Stimulated activated CD8-positive, alpha-beta memory T cell treated with anti-CD3 and anti-CD28 coated beads, Interleukin-15, amount 100 ng/mL, for 1 hour (primary cell): ENCODE measurements around the gene MYO9B.
"Not testable (repeated sequence)": the region's sequence is repeated elsewhere in the genome, so short reads cannot be mapped to it uniquely, and the experiment has no call there.

ENCODE experiments used
- DNase-seq: peaks from one replicate; pipeline ENCODE4 v3.0.0-alpha.2; 2020; ENCODE audit warnings: low read depth

MYO9B gene

DNA sequence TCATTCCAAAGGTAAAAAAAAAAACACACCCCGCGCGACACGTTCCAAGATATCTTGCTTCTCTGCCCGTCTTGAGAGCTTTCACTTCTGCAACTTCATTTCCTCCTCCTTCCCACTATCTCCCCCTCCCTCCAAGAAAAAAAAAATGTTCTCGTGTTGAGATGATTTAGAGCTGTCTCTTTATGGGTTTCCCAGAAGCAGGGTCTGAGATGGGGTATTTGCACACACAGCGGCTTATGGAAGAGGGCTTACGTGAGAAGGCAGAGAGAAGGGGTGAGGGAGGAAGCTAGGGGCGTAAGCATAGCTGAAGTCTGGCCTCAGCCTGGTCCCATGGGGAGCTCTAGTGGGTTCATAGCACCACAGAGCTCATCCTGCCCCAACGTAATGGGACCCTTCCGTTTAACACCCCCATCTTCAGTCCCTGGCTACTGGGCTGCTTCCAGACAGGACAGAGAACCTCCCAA is 108.3 kb downstream of the MYO9B start:
- no peak for DNase-seq

DNA sequence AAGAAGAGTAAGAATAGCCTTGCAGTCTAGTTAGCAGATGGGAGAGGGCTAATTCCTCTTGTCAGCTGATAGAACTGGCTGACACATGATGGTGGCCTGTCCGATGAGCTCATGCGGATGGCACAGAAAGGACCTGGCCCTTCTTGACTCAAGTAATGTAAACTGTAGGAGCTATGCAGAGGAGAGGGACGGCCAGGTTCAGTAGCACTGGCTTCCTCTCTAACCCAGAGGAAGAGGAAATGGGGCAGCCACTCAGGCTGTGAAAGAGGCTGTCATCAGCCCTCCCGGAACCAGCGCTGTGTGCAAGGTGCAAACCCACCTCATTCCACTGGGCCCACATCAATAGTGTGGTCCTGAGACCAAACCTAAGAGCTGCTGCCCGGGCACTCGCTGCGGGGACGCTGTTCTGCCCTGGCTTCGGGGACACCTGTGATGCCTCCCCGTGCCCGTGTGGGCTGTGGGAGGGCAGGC is 108.8 kb downstream of the MYO9B start:
- DNase-seq, result peak; percentile 17

DNA sequence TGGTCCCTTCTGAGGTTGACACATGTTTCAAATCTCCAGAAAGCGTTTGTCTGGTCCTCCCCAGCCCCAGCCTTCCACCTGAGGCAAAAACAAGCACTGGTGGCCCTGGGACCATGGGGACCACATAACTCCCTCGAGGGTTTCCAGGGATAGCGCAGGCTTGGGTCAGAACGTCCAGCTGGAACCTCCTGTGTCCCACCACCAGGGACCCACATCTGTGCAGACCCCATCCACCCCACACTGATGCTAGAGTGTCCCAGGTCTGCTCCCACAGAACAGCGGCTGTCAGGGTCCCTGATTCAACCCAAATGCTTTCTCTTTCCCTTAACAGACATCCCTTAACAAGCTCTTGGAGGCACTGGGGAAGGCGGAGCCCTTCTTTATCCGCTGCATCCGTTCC is 110.0 kb downstream of the MYO9B start:
- no peak for DNase-seq

DNA sequence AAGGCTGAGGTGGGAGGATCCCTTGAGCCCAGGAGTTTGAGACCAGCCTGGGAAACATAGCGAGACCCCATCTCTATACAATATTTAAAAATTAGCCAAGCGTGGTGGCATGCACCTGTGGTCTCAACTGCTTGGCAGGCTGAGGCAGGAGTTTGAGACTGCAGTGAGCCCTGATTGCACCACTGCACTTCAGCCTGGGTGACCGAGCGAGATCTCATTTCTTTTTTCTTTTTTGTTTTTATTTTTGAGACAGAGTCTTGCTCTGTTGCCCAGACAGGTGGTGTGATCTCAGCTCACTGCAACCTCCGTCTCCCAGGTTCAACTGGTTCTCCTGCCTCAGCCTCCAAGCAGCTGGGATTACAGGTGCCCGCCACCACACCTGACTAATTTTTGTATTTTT is 116.2 kb downstream of the MYO9B start:
- DNase-seq, result not testable (repeated sequence)

DNA sequence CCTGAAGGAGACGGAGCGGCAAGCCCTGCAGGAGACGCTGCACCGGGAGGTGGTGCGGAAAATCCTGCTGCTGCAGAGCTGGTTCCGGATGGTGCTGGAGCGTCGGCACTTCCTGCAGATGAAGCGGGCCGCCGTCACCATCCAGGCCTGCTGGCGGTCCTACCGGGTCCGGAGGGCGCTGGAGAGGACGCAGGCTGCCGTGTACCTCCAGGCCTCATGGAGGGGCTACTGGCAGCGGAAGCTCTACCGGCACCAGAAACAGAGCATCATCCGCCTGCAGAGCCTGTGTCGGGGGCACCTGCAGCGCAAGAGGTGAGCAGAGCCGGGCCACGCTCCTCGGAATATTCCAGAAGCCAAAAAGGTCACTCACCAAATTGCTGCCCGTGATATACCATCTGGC is 117.2 kb downstream of the MYO9B start:
- no peak for DNase-seq

DNA sequence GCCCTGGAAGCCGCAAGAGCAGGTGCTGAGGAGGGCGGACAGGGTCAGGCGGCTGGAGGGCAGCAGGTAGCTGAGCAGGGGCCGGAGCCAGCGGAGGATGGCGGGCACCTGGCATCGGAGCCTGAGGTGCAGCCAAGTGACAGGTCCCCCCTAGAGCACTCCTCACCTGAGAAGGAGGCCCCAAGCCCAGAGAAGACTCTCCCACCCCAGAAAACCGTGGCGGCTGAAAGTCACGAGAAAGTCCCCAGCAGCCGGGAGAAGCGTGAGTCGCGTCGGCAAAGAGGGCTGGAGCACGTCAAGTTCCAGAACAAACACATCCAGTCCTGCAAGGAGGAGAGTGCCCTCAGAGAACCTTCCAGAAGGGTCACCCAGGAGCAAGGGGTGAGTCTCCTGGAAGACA is 119.0 kb downstream of the MYO9B start:
- no peak for DNase-seq

- DNase-seq, result no peak
Observed at GRCh38 chr19:17195106-17195505, 119.5 kb downstream of the MYO9B start.

DNA sequence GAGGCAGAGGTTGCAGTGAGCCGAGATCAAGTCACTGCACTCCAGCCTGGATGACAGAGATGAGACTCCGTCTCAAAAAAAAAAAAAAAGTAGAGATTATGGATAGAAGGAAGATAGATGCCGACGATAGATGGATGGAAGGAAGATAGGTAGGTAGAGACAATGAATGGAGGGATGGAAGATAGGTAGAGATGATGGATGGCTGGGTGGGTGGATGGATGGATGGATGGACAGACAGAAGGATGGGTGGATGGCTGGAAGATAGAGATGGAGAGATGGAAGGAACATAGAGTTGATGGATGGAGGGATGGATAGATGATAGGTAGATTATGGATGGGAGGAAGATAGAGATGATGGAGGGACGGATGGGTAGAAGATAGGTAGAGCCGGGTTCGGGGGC is 121.0 kb downstream of the MYO9B start:
- no peak for DNase-seq

GRCh38 chr19:17197666-17198065 is 122.1 kb downstream of the MYO9B start:
- DNase-seq, result no peak

DNA sequence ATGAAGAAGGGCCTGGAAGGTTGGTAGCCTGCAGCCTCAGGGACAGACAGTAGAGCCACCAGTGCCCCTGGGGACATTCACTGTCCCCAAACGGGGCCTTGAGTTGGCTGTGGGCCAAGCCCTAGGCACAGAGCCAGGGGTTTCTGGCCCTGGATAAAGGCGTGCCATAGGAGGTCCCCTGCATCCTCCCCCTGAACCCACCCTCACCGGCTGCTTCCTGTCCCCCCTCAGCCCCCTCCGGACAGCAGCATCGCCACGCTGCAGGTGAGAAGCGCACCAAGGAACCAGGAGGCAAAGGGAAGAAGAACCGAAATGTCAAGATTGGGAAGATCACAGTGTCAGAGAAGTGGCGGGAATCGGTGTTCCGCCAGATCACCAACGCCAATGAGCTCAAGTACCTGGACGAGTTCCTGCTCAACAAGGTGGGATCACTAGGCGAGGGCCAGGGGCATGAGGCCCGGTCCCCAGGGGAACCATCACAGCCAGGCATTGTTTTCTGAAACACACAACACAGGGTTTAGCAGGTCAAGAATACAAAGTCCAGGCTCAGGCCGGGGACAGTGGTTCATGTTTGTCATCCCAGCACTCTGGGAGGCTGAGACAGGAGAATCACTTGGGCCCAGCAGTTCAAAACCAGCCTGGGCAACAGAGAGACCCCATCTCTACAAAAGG is 125.0 kb downstream of the MYO9B start:
- no peak for DNase-seq

DNA sequence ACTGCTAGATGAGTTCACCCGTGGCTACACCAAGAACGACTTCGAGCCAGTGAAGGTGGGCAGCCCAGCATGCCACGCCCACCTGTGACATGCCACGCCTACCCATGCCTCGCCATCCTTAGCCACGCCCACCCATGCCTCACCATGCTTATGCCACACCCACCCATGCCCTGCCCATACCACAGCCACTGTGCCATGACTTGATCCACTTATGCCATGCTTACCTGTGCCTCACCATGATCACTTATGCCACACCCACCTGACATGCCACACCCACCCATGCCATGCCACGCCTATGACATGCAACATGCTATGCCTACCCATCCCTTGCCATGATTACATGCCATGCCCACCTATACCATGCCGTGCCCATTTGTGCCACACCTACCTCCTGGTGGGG is 126.7 kb downstream of the MYO9B start:
- no peak for DNase-seq

GRCh38 chr19:17202713-17203112 is 127.1 kb downstream of the MYO9B start:
- DNase-seq, result no peak

DNA sequence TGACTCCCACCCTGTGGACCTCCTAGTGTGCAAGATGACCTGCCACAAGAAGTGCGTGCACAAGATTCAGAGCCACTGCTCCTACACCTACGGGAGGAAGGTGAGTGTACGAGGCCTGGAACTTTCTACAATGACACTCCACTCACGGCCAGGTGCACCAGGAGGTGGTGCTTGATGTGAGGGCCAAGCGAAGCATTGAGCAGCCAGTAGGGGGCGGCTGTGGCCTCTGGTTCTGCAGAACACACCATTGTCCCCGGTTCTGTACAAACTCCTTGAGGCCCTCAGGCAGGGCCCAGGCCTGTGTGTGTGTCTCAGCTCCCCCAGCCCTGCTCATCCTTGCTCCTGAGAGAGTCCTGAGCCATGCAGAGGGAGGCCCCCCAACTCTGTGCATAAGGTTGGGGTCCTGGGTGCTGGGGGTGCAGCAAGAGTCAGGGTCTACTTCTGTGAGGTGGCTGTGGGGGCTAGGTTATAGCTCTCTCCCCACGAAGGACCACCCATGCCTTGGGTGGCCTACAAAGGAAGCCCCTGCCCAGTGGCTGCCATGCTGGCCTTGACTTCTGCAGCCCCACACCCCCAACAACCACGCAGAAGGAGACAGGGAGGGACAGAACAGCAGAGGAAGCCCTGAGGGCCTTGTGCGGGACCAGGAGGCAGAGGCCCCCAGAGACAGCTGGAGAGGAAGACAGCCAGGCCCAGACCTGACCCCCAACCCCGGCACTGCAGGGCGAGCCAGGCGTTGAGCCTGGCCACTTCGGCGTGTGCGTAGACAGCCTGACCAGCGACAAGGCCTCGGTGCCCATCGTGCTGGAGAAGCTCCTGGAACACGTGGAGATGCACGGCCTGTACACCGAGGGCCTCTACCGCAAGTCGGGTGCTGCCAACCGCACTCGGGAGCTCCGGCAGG is 129.9 kb downstream of the MYO9B start:
- no peak for DNase-seq

DNA sequence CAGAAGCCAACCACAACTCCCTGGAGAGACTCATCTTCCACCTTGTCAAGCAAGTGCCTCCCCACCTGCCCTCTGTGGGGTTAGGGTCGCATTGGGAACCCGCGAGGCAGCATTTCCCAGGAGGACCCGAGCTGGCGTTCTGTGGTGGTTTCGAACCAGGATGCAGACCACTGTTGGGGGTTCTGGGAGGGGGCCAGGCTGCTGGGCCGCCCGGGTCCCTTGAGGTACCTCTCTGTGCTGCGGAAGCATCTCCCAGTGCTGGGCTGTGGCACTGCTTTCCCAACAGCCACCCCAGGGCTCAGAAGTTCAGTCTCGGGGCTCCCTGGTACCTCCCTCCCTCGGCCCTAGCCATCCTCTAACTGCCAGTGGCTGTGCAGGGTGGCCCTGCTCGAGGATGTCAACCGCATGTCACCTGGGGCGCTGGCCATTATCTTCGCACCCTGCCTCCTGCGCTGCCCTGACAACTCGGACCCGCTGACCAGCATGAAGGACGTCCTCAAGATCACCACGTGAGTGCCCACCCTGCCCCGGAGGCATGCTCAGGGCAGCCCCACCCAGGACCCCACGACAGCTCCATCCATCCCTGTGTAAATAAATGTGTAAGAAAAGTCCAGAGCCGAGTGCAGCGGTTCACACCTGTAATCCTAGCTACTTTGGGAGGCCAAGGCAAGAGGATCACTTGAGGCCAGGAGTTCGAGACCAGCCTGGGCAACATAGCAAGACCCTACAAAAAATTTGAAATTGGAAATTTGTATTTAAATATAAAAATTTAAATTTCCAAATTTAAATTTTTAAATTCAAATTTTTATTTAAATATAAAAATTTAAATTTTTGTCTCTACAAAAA is 131.4 kb downstream of the MYO9B start:
- DNase-seq, result no peak

DNA sequence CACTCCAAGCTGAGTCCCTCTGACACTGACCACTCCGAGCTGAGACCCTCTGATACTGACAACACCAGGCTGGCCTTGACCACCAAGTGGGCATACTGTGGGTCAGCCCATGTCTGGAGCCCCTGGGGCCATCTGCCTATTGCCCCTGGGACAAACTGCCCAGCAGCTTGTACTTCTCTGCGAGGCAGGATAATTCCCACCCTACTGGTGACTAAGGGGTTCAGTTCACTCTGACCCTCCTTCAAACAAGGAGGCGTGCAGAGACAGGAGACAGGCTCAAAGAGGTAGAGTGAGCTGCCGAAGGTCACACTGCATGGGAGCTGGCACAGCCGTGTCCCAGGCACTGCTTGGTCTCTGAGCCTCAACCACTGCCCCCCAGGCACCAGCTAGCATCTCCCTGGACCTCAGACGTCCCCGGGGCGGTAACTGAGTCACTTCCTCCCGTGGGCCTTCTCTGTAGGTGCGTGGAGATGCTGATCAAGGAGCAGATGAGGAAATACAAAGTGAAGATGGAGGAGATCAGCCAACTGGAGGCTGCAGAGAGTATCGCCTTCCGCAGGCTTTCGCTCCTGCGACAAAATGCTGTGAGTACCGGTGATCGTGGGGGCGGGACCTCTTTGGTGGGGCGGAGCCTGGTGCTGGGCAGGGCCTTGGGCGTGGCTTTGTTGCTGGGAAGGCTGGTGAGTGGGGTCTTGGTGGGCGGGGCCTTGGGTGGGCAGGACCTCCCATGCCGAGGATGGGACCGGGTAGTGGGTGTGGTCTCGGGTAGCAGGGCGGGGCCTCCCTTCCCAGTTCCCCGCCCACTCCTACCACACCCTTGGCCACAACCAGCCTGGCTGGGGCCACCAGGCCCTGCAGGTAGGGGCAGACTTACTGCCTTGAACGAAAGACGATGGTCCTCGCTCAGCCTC is 133.8 kb downstream of the MYO9B start:
- no peak for DNase-seq

DNA sequence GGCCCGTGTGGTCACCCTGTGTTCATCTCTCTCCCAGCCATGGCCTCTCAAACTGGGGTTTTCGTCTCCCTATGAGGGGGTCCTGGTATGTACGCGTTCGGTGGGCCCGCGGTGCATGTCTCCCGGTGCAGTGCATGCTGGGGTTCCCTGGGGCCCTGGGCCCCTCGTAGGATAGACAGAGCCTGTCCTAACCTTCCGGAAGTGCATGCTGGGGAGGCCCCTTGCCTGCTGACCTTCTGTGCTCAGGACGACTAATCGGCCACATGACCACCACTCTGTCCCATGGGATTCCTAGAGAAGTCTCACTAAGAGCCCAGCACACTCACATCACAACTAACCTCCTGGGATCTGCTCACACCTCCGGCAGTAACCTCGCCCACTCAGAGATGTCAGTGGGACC is 134.7 kb downstream of the MYO9B start:
- no peak for DNase-seq

DNA sequence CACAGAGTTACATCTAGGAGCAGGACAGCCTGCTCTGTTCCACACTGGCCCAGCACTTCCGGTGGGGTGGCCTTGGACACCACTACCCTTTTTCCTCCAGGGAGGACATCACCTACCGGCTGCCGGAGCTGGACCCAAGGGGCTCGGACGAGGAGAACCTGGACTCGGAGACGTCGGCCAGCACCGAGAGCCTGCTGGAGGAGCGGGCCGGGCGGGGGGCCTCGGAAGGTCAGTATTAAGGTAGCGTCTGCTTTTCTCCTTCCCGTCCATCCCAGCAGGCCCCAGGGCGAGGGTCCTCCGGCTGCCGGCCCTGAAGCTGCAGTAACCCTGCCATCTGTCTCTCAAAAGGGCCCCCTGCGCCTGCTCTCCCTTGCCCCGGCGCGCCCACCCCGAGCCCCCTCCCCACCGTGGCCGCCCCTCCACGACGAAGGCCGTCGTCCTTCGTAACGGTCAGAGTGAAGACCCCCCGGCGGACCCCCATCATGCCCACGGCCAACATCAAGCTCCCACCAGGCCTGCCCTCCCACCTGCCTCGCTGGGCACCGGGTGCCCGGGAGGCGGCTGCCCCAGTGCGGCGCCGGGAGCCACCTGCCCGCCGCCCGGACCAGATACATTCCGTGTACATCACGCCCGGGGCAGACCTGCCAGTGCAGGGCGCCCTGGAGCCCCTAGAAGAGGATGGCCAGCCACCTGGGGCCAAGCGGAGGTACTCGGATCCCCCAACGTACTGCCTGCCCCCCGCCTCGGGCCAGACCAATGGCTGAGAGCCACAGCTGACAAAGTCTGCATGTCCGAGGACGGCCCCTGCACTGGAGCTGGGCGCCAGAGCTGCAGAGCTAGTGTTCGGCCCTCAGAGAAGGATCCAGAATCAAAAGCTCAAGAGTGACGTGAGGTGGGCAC is 136.2 kb downstream of the MYO9B start:
- no peak for DNase-seq

DNA sequence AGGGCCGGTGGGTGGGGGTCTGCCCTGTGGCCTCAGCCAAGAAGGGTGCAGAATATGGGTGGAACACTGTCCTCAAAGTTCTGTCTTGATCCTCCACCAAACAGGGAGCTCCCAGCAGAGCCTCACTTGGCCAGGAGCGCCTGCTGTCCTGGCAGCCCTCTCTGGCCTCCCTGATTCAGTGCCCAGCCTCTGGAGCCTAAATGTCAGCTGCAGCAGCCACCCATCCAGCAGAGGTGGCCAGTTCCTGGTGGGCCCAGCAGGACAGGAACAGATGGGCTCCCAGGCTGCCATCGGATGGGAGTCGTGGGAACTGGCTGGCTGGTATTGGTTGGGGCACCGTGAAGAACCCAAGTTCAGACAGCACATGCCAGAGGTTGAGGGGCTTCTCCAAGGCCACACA is 137.8 kb downstream of the MYO9B start:
- no peak for DNase-seq

- DNase-seq, result no peak
Observed at GRCh38 chr19:17214508-17215126, 139.0 kb downstream of the MYO9B start.
